GM23248 (cell line): ENCODE measurements around the gene NAA16.

Experiments used
- EZH2 ChIP-seq: fragments of 200-600 bp; sonication (generic); IDR thresholded peaks from 2 replicates; pipeline ENCODE4 v1.6.1; 2018; ENCODE audit warnings: antibody characterized with exemption, mild to moderate bottlenecking; ENCODE audit not compliant: insufficient read depth, poor library complexity, severe bottlenecking
- EZH2phosphoT487 ChIP-seq: fragments of 200-600 bp; sonication (generic); IDR thresholded peaks from 2 replicates; pipeline ENCODE4 v1.6.1; 2018; ENCODE audit warnings: antibody characterized with exemption, moderate library complexity, mild to moderate bottlenecking, low read depth; ENCODE audit not compliant: insufficient read depth

- TF ChIP-seq EZH2phosphoT487 (no peak), EZH2 (no peak)
Measured at GRCh38 chr13:41289463-41289881, 21.6 kb upstream of the NAA16 start.
